ENCODE measurements around the gene RASGRP1.

The RASGRP1 gene

GRCh38 chr15:38508647-38509046, 56.0 kb downstream of the RASGRP1 start:
- DNase-seq, result no peak

- DNase-seq, result no peak
Measured at GRCh38 chr15:38507570-38507969, 57.0 kb downstream of the RASGRP1 start.

- DNase-seq, result no peak
Measured at GRCh38 chr15:38506997-38507396, 57.6 kb downstream of the RASGRP1 start.

- DNase-seq, result no peak
Measured at GRCh38 chr15:38504680-38505467, 59.7 kb downstream of the RASGRP1 start.

- DNase-seq, result no peak
Measured at GRCh38 chr15:38503496-38503895, 61.1 kb downstream of the RASGRP1 start.

- DNase-seq, result no peak
Measured at GRCh38 chr15:38499651-38500050, 65.0 kb downstream of the RASGRP1 start.

- no peak for DNase-seq
Measured at GRCh38 chr15:38496151-38496550, 68.5 kb downstream of the RASGRP1 start.

- no peak for DNase-seq
Measured at GRCh38 chr15:38490242-38490922, 74.2 kb downstream of the RASGRP1 start.

GRCh38 chr15:38487378-38487777, 77.2 kb downstream of the RASGRP1 start:
- no peak for DNase-seq

GRCh38 chr15:38486936-38487335, 77.7 kb downstream of the RASGRP1 start:
- no peak for DNase-seq

- no peak for DNase-seq
Measured at GRCh38 chr15:38482572-38482971, 82.0 kb downstream of the RASGRP1 start.

- DNase-seq, result no peak
Measured at GRCh38 chr15:38481761-38482160, 82.9 kb downstream of the RASGRP1 start.

- no peak for DNase-seq
Measured at GRCh38 chr15:38481113-38481512, 83.5 kb downstream of the RASGRP1 start.

GRCh38 chr15:38479756-38480155, 84.9 kb downstream of the RASGRP1 start:
- no peak for DNase-seq

GRCh38 chr15:38479266-38479665, 85.3 kb downstream of the RASGRP1 start:
- no peak for DNase-seq

- no peak for DNase-seq
Measured at GRCh38 chr15:38477637-38478036, 87.0 kb downstream of the RASGRP1 start.

- no peak for DNase-seq
Measured at GRCh38 chr15:38476120-38476519, 88.5 kb downstream of the RASGRP1 start.

GRCh38 chr15:38475361-38475760, 89.3 kb downstream of the RASGRP1 start:
- no peak for DNase-seq

- DNase-seq, result peak in 22 of 56 donors; percentile 1 to 65 (median 18)
Measured at GRCh38 chr15:38474155-38474757, 90.4 kb downstream of the RASGRP1 start.

- DNase-seq, result no peak
Measured at GRCh38 chr15:38471974-38472373, 92.6 kb downstream of the RASGRP1 start.

GRCh38 chr15:38470816-38471215, 93.8 kb downstream of the RASGRP1 start:
- DNase-seq, result no peak

GRCh38 chr15:38464675-38465074, 99.9 kb downstream of the RASGRP1 start:
- DNase-seq, result no peak

- DNase-seq, result no peak
Measured at GRCh38 chr15:38463893-38464292, 100.7 kb downstream of the RASGRP1 start.
